CD4-positive, alpha-beta T cell treated with Interleukin-1 beta for 1 hour (primary cell): ENCODE results near the gene PSMB3.

Source experiments
- DNase-seq, 2 donors: peaks; one replicate each; pipeline ENCODE4 v3.0.0-alpha.2; 2020 to 2022

The PSMB3 gene

DNA sequence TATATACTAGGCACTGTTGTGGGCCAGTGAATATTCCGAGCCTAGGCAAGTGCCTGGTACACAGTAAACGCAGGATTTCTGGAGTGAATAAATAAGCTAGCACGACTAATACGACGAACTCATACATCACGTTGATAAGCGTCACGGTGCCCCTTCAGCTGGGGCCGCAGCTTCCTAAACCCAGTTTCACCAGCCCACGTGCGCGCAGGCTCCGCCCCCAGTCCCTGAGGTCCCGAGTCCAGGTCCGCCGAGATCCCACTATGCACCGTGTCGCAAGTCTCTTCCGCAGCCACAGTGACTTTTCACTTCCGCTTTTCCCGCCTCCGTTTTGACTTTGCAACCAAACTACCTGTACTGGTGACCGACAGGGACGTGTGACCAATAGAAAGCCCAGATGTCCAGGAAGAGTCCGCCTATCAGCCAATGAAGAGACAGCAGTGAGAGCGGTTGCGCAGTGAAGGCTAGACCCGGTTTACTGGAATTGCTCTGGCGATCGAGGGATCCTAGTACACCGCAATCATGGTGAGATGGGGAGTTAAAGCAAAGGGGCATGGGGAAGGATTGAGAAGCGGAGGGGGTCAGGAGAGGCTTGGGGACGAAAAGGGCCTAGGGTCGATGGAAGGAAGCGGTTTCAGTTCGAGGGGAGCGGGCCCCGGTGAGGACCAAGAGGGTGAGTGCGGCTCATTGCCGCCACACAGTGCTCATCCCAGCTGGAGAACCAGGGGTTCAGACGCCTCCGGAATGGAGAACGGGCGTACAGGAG, at the start of gene PSMB3:
Gene PSMB3, plus strand, starts transcription at position 434 of the 763 bp plus-strand sequence. Its CDS starts 86 bp downstream, at position 520.
- DNase-seq: peak; percentile 98 to 99

DNA sequence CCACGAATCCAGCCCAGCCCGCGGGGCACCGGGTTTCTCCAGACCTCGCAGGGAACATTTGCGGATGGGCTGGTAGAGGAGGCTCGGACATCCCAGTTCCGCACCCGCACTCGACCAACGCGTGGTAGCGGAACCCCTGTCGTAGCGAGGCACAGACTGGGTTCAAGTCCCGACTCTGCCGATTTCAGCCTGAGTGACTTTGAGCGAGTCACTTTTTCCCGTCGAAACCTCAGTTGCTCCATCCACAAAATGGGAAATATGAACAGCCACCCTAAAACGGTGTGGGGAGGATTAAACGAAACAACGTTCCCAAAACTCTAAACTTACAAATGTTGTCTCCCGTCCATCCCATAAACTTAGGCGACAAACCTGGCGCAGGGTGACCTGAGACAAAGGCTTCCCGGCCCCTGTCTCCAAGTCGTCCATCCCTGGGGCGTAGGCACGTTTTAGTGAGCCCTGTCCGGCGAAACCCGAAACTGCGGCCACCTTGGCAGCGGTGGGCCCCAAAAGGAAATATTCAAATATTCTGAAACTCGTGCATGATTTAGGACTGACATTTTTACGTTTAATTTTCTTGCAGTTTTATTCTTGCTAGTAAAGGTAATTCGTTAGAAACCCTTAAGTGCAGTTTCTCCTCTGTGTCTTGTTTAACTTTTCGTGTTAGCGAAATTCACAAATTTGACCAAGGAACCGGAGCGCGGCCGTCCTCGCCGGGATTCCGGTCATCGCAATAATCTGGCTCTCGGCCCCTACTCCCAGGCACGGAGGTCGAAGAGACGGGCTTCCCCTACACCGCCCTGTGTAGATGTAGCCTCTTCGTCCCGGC, 49.4 kb upstream of the PSMB3 start:
- DNase-seq: peak in 1 of 2 donors; percentile 17

DNA sequence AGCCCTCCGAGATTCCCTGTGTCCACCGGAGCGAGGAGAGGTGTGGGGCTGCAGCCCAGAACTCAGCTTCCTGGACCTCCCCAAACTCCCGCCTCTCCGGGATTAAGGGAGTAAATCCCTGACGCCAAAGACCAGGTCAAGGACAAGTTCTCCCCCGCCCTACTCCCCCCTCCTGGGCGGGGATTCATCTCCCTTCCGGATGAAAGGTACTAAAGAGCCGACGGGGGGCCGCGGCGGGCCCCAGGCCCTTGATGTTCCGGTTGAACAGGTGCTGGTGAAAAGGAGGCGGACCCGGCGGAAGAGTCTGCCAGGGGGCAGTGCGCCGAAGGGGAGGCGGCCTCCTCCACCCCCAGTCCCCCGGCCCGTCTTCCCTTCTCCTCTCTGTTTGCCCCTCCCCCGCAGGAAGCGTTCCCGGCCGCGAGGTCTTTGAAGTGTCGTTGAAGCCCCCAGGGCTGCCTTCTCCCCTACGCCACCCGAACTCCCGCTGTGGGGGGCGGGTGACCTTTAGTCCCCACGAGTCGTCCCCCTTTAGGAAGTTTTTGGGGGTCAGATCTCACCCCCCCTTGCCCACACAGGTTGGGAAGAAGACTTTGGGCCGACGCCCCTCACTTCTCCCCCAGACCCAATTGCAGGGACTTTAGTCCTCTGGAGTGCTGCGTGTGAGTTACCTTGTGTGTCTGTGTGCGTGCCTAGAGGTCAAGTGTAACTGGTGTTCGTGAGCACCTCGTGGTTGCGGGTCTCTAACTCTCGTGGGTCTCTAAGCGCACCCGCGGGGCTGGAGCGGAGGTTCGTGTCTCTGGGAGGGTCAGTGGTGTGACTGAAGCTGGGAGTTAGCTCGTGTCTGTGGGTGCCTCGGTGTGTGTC, 48.6 kb upstream of the PSMB3 start:
- DNase-seq: peak; percentile 74 to 78

DNA sequence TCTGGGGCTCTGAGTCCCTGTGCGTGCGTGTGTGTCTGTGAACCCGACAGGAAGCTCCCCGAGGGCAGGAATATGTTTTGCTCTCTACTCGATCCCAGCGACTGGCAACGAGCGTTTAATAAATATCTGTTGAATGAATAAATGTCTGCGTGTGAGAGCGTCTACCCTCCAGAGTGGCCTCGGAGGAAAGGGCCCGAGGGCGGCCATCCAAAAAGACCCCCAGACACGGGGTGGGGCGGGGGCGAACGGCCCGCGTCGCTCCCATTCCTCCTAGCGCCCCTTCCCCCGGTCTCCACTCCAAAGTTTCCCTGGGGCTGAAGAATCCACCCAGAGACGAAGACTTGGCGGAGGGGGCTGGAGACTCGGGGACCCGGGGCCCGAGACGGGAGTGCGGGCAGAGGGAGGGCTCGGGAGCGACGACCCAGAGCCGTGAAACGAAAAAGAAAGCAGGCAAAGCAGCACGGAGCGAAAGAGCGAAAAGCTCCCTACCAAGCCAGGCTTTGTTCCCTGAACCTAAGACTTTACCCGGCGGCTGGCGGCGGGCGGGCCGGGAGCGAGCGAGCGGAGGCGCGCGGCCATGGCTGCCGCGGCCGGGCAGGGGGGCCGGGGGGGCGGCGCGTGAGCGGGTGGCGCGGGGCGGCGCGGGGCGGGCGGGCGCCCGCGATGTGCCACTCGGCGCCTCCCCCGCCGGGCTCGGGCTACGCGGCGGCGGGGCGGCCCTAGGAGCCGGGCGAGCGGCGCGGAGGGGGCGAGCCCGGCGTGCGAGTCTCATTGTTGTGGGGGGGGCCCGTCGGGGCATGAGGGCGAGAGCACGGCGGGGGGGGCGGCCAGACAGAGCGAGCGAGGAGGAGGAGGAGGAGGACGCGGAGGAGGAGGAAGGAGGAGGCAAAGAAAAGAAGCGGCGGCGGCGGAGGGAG, 47.7 kb upstream of the PSMB3 start, which contains the start of gene MLLT6:
Gene MLLT6, plus strand, starts transcription at position 668 of the 917 bp plus-strand sequence. CDS start 360 bp downstream, outside the sequence.
- DNase-seq: peak; percentile 82 to 86

DNA sequence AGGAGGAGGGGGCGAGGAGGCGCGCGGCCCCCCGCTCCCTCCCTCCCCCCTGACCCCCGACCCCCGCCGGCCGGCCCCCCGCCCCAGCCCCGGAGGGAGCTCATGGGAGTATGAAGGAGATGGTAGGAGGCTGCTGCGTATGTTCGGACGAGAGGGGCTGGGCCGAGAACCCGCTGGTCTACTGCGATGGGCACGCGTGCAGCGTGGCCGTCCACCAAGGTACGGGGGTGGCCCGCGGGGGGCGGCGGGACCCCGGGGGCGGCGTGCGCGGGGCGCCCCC, 47.1 kb upstream of the PSMB3 start:
- no peak for DNase-seq

DNA sequence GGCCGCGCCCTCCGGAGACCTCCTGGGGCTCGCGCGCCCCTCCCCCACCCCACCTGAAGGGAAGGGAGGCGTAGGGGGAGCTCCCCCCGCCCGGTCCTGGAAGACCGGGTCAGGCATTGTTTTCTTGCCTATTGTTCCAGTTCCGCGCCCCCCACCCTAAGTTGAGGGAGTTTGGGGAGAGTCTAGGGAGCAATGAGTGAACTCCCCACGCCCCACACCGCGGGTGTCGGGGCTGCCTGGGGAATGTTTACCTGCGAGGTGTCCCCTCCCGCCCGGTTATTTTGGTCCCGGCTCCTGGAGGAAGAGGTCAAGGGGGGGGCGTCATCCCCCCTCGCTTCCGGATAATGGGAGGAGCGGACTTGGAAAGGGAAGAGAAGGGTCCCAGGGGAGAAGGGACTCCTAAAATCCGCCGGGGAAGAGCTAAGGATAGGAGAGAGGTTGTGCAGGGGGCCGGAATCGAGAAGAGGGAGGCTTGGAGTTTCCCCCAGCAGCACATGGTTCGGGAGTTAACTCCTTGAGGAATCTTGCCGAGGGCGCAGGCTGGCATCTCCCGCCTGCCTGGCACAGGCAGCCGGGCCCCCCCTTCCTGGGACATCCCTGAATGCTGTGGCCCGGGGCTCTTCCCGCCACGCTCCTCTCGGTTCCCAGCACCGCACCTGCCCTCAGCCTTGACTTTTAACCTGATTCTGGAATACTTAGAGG, 46.6 kb upstream of the PSMB3 start:
- no peak for DNase-seq

DNA sequence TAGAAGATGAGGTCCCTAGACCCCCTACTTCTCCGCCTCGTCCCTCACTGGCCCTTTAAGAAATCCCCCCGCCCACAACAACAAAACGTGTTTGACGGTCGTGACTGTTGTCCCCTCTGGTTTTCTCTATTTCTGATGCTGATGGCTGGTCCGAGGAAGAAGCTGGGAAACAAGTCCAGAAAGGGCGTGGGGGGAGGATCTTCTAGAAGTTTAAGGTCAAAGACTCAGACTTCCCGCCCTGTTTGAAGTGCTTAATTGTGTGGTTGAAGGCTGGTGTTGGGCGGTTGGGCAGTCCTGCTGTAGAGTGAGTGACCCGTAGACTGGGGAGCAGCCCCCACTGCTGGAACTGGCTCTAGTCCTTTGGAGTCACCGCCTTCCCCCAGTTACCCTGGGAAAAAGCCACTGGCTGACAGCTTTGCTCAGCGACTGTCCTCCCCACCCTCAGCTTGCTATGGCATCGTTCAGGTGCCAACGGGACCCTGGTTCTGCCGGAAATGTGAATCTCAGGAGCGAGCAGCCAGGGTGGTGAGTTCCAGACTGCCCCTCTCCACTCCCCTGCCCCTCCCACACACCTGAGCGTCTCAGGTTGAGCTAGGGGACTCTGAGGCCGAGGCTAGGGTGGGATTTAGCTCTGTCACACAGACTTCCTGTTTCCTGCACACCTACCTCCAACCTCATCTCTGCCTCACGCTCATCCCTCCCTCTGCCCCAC, 45.9 kb upstream of the PSMB3 start:
- peak in 1 of 2 donors; percentile 36 for DNase-seq

DNA sequence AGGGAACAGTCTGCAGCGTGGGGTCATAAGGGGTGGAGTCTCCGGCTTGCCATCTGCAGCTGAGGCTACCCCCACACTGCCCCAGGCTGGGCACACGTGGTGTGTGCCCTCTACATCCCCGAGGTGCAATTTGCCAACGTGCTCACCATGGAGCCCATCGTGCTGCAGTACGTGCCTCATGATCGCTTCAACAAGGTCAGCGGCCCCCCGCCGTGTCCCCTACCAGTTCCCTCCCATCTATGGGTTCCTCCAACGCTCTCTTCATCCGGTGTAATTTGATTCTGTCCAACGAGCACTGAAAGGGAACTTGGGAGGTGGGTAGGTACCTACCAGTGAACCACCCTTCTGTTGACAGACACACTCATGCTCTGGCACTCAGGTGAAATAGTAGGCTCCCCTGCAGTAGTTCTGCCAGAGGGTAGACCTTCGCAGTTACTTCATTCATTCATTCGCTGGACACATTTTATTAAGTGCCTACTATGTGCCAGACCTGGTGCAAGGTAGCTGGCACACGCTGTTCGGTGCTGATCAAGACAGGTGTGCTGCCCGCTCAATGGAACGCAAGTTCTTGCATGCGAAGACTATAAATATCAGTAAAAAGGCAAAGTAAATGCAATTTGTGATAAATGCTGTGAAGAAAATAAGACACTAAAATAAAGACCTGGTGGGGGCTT, 44.7 kb upstream of the PSMB3 start:
- DNase-seq: no peak

DNA sequence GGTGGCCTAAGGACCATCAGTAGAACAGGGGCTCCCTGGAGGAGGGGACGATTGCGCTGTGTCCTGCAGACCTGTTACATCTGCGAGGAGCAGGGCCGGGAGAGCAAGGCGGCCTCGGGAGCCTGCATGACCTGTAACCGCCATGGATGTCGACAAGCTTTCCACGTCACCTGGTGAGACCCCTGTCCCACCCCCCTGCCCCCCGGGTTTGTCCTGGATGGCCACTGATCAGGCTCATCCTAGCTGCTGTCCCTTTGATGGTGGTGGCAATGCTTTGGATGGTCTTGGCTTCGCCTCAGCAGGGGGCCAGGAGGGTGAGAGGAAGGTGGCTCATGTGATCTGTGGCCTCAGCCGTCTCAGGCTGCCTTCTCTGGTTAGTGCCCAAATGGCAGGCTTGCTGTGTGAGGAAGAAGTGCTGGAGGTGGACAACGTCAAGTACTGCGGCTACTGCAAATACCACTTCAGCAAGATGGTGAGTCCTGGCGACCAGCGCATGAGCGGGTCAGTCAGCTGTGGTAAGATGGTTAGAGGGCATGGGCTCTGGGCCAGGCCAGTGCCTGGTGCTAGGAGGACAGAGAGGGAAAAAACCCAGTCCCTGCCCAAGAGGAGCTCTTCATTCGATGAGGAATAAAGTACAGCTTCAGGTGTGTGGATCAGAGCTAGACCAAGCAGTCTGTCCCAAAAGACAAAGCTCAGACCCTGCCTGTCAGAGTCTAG, 43.3 kb upstream of the PSMB3 start:
- no peak for DNase-seq

DNA sequence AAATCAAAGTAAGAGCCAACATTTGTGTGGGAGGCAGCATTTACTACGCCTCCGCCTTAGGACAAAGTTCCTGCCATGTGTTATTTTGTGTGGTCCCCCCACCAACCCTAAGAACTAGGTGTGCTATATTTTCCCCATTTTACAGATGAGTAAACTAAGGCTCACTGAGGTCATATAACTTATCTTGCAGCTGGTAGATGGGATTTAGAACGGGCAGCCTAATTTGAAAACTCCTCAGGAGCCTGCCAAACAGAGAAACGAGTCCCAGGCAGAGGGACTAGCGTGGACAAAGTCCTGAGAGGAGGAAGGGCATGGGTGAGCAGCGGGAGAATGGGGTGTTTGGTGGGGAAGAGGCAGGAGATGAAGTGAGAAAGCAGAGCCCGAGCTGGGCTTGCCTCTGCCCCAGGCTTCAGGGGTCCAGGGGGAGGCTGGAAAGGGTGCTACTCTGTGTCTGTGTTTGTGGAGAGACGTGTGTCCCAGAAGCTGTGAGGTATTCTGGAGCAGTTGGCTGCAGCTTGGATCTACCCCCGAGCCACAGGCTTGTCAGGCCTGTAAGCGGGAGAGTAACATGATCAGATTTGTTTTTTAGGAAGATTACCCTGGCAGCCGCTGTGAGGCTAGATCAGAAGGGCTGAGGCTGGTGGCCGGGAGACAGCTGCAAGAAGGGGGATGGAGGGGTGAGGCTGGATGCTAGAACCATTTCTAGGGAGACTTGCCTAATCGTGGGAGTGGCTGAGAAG, 42.5 kb upstream of the PSMB3 start:
- no peak for DNase-seq

DNA sequence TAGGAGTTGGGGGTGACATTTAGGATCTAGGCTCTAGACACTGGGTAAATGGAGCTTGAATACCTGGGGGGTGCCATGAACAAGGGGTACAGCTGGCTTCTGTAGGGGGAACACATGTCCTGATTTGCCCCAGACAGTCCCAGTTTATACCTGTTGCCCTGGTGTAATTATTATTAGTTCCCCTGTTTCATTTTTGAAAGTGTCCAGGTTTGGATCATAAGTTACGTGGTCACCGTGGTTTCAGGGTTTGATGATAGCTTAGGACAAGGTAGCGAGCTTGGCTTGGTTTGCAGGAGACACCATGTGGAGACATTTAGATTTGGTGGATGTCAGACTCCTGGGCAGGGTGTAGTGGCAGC, 42.0 kb upstream of the PSMB3 start:
- DNase-seq: no peak

DNA sequence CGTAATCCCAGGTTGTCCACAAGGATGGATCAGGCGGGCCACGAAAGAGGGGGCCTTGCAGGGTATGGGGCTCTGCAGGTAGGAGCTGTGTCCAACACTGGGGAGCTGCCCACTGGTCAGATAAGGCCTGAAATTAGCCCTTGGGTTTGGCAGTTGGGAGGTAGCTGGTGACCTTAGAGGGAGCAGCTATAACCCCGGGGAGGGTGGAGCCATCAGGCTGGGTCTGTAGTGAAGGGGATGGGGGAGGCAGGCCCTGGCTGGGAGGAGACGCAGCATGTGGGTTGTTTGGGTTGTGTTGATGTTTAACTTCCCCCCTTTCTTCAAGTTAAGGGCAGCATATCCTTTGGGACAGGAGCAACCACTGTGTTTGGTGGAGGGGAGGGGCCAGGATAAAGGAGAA, 41.6 kb upstream of the PSMB3 start:
- DNase-seq: no peak

DNA sequence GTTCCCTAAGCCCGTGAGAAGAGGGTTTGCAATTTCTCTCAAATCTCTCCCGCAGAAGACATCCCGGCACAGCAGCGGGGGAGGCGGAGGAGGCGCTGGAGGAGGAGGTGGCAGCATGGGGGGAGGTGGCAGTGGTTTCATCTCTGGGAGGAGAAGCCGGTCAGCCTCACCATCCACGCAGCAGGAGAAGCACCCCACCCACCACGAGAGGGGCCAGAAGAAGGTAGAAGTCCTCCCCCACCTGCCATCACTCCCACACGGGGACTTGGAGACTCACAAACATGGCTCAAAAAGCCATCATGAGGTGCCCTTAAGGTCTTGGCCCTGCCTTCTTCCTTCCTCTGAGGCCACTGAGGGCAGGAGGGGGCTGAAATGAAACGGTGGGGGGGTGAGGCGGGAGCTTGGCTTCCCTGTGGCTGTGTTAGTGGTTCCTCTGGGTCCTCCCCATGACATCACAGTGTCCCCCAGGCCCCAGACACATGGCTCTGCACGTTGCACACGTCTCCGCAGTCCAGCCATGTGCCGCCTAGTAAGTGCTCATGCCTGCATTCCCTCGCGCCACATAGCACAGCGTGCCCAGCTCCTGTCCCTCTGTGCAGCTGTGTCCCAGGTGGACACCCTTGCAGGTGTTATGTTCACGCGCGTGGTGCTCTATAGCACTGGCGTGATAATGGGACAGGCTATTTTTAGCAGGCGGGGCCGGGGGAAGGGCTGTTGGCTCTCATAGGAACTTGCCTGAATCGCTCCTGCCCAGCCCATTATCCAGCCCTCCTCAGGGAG, 40.6 kb upstream of the PSMB3 start:
- DNase-seq: no peak

DNA sequence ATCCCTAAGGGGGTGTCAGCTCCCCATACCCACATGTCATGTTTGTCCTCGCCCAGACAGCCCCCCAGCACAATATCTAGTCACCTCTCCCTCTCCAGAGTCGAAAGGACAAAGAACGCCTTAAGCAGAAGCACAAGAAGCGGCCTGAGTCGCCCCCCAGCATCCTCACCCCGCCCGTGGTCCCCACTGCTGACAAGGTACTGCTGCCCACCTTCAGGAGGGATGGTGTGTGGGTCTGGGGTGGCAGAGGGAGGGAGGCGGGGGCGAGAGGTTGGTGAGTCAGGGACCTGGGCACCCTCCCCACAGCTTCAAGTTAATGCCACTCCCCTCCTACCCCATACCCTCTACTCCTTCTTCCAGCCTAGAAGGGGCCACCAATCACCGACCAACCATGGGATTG, 39.9 kb upstream of the PSMB3 start:
- DNase-seq: no peak

DNA sequence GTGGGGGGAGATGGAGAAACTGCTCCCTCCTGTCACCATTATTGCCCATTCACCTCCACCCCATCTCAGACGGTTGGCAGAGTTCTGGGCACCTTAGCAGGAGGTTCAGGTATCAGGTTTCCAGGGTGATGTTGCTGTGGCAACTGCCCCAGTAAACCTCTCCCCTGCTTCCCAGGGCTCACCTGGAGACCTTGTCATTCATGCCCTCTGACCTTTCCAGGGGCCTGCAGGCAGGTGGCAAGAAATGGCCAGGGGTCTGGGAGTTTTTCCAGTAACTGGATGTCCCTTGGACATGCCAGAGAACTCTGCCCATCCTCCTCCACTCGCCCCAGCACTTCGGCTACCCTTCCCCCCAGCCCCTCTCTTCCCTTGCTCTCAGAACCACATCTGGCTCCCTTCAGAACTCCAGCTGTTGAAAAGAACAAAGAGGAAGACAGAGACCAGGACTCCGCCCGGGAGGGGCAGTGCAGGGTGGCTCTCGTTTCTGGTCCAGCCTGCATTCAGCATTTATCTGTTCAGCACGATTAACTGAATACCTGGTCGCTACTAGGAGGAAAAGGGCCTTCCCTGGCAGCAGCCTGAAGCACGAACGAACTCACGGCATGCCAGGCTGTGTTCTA, 39.0 kb upstream of the PSMB3 start:
- DNase-seq: no peak

DNA sequence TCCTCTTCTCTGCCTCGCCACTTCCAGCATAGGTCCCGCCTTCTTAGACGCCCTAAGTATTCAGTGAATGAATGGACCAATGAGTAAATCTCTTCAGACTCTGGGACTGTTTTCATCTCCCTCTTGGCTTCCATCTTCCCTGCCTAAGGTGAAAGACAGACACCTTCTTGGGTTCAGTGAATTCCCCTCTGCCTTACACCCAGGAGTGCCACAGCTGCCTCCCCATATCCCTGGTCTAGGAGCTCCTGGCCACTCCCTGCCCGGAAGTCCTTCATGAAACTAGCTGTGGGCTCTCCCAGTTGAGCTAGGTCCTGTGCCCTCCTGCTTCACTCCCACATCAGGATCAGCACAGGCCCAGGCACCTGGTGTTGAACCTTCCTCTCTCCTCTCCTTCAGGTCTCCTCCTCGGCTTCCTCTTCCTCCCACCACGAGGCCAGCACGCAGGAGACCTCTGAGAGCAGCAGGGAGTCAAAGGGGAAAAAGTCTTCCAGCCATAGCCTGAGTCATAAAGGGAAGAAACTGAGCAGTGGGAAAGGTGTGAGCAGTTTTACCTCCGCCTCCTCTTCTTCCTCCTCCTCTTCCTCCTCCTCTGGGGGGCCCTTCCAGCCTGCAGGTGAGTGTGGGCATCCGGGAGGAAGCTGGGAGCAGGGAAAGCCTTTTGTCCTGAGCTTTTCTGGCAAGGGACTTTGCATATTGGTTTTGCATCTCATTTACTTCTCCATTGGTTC, 37.2 kb upstream of the PSMB3 start:
- no peak for DNase-seq
